ENCODE data around the gene HYI.
A peak's percentile ranks its signal among the peaks of the same experiment; 100 is the strongest.
"Not testable (repeated sequence)": the region's sequence is repeated elsewhere in the genome, so short reads cannot be mapped to it uniquely, and the experiment has no call there.

HYI gene, protein sequence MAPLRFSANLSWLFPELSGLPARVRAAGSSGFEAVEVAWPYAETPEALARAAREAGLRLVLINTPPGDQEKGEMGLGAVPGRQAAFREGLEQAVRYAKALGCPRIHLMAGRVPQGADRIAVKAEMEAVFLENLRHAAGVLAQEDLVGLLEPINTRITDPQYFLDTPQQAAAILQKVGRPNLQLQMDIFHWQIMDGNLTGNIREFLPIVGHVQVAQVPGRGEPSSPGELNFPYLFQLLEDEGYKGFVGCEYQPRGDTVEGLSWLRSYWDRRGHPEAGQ

DNA sequence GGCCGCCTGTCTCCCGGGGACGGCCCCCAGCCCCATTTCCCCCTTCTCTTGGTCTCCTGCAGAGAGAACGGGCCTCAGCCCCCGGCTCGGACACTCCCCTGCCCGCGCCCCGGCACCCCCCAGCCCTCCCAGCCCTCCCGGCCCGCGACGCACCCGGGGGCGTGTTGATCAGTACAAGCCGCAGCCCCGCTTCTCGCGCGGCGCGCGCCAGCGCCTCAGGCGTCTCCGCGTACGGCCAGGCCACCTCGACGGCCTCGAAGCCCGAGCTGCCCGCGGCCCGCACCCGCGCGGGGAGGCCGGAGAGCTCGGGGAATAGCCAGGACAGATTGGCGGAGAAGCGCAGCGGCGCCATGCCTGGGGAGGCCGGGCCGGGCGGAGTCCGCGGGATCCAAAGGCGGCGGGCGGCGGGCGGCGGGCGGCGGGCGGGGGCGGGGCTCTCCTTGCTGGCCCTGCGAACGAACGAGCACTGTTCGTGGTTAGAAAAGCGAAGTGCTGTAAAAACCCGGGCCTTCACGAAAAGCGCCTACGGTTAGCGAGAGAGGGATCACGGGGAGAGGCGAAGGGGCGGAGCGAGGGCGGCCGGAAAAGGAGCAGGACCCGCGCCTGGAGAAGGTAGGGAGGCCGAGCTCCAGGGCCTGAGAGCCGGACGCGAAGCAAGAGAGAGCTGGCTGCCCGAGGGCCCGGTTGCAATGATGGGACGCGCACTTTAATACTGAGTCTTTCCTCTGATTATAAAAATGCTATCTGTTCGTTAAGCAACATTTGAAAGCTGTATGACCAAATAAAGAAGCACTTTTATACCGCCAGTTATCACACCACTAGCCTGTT lies at the start of gene HYI:
TSS of gene HYI (minus strand) at position 490 of the 828 bp plus-strand sequence. CDS start at position 352, 138 bp downstream.
- DNase-seq (ENCODE audit: low read depth), result peak; percentile 80

- DNase-seq (ENCODE audit: low read depth), result not testable (repeated sequence)
These were observed 48.1 kb upstream of the HYI start for GRCh38 chr1:43501806-43502205.

DNA sequence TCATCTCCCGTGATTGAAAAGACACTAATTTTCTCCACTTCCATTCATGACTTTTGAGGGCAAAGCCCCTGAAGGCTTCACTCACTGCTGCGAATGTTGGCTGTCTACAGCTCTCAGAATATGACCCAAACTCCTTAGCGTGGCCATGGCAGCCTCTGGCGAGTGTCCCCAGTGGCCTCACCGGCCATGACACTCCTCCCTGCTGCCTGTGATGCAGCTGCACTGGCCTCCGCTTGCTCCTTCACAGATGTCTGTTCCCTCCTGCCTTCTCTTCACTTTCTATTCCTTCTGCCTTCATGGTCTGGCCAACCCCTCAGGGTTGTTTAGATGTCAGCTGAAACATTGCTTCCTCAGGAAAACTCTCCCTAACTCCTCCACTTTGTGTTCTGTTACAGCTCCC lies 46.2 kb upstream of the HYI start:
- DNase-seq (ENCODE audit: low read depth), result no peak

- DNase-seq (ENCODE audit: low read depth), result no peak
These were observed 41.5 kb upstream of the HYI start for GRCh38 chr1:43495204-43495603.

DNA sequence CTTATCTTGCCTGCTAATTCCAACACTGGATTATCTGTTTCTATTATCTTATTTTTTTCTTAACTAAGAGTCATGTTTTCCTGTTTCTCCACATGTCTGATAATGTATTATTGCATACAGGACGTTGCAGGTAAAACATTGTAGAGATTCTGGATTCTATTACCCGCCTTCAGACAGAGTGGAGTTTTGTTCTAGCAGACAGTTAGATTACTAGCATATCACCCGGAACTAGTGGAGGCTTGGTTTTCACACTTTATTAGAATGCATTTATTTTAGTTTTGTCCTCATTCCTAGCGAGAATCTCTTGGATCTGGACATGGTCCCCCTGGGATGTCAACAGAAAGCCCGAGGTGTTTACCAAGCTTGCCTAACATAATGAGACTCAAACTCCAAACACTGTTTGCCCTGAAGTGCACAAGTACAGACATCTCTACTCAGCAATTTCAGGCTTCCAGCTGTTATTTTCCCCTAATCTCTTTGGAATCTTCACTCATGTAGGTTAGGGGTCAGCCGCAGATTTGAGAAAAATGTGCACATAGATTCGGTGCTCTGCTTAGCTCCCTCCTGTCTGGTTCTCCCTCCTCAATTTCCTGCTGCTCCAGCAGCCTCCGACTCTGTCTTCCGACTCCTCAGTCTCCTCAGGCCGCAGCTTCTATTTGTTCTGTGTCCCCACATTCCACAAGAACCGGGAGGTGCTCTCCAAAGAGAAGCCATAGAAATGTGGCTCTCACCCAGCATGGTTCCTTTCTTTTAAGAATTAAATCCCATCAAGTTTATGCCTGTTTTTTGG lies 40.1 kb upstream of the HYI start:
- no peak for DNase-seq (ENCODE audit: low read depth)

- peak; percentile 44 for DNase-seq (ENCODE audit: low read depth)
These were observed 39.1 kb upstream of the HYI start for GRCh38 chr1:43492826-43493225.

DNA sequence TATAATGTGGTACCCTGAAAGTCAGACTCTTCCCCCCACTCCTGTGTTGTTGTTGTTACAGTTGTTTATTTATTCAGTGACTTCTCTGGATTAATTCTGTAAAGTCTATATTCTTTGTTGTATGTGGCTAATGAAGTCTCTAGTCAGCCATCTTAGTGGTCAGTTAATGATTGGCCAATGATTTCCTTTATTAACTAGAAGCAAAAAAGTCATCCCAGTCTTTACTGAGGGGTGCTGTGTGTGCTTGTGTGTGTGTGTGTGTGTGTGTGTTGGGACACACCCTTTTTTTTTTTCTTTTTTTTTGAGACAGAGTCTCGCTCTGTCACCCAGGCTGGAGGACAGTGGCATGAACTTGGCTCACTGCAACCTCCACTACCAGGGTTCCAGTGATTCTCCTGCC lies 37.3 kb upstream of the HYI start:
- no peak for DNase-seq (ENCODE audit: low read depth)

DNA sequence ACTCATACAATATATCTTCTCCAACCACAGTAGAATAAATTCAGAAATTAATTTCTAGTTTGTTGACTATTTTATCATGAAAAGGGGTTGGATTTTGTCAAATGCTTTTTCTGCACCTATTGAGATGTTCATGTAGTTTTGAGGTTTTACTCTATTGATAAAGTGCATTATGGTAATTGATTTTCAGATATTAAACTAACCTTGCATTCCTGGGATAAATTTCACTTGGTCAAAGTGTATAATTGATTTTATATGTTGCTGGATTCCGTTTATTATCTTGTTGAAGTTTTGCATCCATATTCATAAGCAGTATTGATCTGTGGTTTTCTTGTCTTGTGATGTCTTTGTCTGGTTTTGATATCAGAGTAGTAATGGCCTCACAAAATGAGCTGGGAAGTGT lies 34.4 kb upstream of the HYI start:
- DNase-seq (ENCODE audit: low read depth), result no peak

- DNase-seq (ENCODE audit: low read depth), result no peak
These were observed 30.6 kb upstream of the HYI start for GRCh38 chr1:43484367-43484766.

DNA sequence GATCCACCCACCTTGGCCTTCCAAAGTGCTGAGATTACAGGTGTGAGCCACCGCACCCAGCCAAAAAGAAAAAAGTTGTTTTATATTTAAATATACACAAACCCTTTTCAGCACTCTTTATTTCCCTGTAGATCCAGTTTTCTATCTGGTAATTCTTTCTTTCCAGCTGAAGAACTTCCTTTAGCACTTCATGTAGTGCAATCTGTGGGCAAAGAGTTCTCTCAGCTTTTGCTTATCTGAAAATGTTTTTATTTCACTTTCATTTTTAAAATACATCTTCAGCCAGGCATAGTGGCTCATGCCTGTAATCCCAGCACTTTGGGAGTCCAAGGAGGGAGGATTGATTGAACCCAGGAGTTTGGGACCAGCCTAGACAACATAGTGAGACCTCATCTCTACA lies 28.5 kb upstream of the HYI start:
- DNase-seq (ENCODE audit: low read depth), result no peak

DNA sequence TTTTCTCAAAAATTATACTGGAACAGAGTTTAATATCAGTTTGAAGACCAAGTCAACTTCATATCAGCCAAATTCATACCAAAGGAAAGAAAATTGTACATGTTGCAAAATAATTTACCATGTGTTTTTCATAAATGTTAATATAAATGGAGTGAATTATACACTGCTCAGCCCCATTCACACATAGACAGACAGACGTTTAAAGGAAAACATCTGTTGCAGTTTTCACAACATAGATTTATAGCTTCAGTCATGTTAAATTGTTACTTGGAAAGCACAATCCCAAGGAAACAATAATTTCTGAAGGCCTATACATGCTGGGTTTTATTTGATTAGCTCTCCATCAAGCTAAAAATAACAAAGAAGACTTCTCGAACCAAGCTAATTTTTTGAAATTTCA lies 27.8 kb upstream of the HYI start:
- peak; percentile 50 for DNase-seq (ENCODE audit: low read depth)

DNA sequence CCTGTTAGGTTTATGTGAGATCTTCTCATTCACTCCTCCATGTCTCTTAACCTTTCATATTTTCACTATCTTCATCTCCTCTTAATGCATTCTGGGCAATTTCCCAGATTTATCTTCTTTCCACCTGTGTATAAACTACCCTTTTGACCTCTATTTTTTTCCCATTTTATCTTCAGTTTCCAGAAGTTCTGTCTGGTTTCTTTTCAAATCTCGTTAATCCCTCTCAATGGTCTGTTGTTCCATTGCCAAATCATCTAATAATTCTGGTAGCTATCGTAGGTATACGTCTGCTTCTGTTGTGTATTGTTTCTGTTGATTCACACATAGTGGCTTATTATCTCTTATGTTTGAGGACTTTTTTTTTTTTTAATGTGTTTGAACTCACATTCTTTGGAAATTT lies 25.7 kb upstream of the HYI start:
- no peak for DNase-seq (ENCODE audit: low read depth)

DNA sequence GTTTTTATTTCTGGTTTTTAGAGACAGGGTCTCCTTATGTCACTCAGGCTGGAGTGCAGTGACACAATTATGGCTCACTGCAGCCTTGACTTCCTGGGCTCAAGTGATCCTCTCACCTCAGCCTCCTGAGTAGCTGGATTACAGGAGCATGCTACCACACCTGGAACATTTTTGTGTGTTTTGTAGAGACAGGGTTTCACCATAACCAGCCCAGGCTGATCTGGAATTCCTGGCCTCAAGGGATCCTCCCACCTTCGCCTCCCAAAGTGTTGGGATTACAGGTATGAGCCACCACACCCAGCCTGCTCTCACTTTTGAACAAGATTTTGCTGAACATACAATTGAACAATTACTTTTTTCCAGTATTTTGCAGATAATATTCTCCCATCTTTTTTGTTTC lies 24.0 kb upstream of the HYI start:
- DNase-seq (ENCODE audit: low read depth), result no peak

DNA sequence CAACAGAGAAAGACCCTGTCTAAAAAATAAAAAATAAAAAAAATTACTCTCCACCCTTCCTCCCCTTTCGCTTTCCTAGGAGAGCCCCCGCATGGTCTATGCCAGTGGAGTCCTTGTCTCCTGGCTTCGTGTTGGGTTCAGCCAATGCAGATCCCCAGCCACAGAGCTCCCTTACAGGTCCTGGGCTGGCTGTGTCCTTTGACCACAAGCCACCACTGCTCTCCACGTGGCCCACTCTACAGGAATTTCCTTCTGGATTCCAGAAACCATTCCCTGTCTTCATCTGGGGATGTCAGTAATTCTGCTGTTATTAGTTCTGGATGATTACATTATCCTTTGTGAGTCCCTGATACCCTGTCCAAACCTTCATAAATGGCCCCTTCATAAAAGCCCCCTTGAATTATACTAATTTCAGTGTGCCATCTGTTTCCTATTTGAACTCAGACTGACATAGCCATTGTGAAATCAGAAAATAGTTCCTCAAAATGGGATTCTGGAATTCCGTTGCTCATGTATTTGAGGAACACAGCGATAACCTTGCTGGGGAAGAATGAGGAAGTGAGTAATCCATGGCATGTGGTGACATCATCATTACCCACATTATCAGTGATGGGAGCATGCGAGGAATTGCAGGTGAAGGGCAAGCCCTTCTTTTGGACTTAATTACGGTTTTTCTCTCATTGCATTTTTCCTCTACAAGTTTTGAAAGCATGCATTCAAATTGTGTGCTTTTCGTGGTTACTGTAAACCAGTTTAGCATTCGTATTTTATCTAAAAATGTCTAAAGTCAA lies 22.1 kb upstream of the HYI start:
- not testable (repeated sequence) for DNase-seq (ENCODE audit: low read depth)

GRCh38 chr1:43473463-43473862 lies 19.7 kb upstream of the HYI start:
- no peak for DNase-seq (ENCODE audit: low read depth)

DNA sequence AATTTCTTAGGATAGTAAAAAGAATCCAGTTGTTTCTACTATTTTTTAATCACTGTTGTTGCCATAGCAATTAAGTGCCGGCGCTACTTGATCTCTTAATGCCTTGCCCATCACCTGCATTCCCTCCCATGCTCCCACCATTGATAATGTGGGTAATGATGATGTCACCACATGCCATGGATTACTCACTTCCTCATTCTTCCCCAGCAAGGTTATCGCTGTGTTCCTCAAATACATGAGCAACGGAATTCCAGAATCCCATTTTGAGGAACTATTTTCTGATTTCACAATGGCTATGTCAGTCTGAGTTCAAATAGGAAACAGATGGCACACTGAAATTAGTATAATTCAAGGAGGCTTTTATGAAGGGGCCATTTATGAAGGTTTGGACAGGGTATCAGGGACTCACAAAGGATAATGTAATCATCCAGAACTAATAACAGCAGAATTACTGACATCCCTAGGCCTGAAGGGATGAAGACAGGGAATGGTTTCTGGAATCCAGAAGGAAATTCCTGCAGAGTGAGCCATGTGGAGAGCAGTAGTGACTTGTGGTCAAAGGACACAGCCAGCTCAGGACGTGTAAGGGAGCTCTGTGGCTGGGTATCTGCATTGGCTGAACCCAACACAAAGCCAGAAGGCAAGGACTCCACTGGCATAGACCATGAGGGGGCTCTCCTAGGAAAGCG lies 18.9 kb upstream of the HYI start:
- peak; percentile 75 for DNase-seq (ENCODE audit: low read depth)

- no peak for DNase-seq (ENCODE audit: low read depth)
These were observed 18.3 kb upstream of the HYI start for GRCh38 chr1:43472087-43472462.

GRCh38 chr1:43469932-43470331 lies 16.2 kb upstream of the HYI start:
- DNase-seq (ENCODE audit: low read depth), result no peak

DNA sequence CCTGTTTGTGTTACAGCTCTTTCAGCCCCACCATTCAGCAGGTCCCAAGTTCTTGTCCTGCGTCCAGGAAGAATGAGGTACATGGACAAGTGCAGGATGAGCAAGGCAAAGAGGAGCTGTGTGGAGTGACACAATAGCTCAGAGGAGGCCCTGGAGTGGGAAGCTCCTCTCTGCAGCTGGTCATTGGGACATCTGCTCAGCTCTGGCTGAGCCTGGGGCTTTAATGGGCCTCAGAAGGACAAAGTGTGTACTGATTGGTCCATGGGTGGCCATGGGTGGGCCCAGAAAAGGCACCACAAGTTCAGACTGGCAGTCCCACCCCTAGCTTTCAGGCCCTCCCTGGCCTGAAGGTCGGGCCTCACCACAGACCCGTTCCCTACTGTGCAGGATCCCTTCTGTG lies 14.7 kb upstream of the HYI start:
- no peak for DNase-seq (ENCODE audit: low read depth)

DNA sequence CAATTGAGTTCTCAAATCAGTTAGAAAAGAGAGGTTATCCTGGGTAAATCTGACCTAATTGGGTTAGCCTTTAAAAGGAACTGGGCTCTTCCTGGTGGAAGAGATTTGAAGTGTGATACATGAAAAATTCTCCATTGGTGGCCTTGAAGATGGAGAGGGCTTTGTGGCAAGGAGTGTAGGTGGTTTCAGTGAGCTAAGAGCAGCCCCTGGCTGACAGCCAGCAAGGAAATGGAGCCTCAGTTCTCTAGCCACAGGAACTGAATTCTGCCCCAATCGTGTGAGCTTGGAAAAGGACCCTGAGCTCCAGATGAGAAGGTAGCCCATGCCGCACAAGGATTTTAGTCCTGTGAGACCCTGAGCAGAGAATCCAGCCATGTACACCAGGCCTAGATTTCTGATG lies 12.7 kb upstream of the HYI start:
- DNase-seq (ENCODE audit: low read depth), result no peak

DNA sequence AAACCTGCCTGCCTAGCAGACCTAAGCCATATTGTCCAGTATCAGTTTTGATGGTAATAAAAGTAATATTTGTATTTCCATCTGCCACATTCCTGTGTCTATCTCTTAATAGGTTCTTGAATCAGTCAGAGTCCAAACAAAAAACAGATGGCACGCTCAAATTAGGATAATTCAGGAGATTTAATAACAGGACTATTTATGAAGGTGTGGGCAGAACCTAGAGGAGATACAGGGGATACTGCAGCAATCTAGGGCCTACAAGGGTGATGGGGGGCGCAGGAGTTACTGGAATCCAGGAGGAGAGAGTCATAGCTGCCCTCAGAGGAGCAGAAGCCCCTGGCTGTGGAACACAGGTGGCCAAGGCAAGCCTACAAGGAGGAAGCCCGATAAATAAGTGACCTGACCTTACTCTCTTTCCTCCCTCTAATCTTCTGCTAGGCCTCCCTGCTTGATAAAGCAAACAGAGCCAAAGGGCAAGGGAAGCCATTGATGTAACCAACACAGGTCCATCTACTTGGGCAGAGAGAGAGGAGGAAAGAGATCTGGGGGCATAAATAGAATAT lies 11.9 kb upstream of the HYI start:
- no peak for DNase-seq (ENCODE audit: low read depth)

All from fibroblast of gingiva (primary cell).